IMR-90 (cell line): Measurements from ENCODE around the gene LRP1B.

Experiments used
- CTCF ChIP-seq: conservative IDR thresholded peaks from 2 replicates; pipeline ENCODE4 v1.5.1; 2012; ENCODE audit warnings: mild to moderate bottlenecking, low read depth, low read length, improper control_type of control experiment
- ELK1 ChIP-seq: fragments of 150-350 bp; IDR thresholded peaks from 2 replicates; pipeline ENCODE4 v1.6.1; 2016; ENCODE audit warnings: low read depth, mild to moderate bottlenecking, low read length, moderate library complexity, borderline replicate concordance
- RCOR1 ChIP-seq: IDR thresholded peaks from 2 replicates; pipeline ENCODE4 v1.6.1; 2012; ENCODE audit warnings: mild to moderate bottlenecking, low read length, improper control_type of control experiment; ENCODE audit not compliant: insufficient replicate concordance

GRCh38 chr2:141694180-141694579 lies 436.6 kb downstream of the LRP1B start:
- TF ChIP-seq CTCF, result no peak
- no peak for TF ChIP-seq ELK1
- TF ChIP-seq RCOR1, result no peak
